ENCODE data around the gene TRIM65.

DNA sequence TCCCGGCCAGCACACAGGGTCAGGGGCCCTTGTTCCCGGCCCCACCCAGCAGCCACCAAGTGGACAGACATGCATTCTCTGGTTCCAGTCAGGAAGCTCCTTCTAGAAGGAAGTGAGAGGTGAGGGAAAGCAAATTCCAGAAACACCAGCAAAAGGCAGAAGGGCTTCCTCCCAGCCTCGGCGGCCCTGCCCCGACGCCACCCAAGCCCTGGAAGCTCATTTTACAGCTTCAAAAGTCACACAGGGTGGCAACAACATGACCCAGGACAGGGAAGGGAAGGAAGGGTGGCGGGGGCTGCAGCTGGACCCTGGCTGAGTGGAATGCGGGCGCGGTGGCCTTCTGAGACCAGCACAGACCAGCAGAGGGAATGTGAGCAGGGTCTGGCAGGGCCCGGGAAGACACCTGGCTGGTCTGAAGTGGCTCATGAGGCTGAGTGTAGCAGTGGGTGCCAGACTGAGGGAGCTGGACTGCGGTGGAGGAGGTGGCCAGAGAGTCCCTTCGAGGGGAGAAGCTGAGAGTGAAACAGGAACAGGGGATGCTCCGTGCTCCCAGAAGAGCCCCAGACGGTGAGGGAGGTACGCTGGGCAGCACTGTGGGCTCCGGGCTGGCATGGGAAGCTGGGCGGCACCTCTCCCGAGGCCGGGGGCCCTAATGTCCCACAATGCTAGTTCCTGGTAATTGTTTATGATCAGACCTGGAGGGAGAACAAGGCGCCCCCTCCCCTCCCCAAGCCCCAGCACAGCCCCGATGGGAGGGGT, 50.6 kb downstream of the TRIM65 start:
- TF ChIP-seq, protein P1, sequence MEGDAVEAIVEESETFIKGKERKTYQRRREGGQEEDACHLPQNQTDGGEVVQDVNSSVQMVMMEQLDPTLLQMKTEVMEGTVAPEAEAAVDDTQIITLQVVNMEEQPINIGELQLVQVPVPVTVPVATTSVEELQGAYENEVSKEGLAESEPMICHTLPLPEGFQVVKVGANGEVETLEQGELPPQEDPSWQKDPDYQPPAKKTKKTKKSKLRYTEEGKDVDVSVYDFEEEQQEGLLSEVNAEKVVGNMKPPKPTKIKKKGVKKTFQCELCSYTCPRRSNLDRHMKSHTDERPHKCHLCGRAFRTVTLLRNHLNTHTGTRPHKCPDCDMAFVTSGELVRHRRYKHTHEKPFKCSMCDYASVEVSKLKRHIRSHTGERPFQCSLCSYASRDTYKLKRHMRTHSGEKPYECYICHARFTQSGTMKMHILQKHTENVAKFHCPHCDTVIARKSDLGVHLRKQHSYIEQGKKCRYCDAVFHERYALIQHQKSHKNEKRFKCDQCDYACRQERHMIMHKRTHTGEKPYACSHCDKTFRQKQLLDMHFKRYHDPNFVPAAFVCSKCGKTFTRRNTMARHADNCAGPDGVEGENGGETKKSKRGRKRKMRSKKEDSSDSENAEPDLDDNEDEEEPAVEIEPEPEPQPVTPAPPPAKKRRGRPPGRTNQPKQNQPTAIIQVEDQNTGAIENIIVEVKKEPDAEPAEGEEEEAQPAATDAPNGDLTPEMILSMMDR (IDR thresholded peaks at IDR 0.05), result no peak
- TF ChIP-seq POLR2A (IDR thresholded peaks at IDR 0.05), result no peak
